Muscle of leg (tissue), 11 donors: ENCODE results near the gene SUGCT. TPM values are rescaled to one million over a fixed set of nuclear protein-coding genes. Genes with fewer than 3 reads are reported as not detected.
A peak's percentile ranks its signal among the peaks of the same experiment; 100 is the strongest.

Source experiments
- DNase-seq: peaks from one replicate; pipeline ENCODE4 v3.0.0; 2013
- H3K27ac ChIP-seq: one replicate; pipeline ENCODE4 v1.5.1; 2013; ENCODE audit warnings: mild to moderate bottlenecking, low read length, control low read depth
- H3K27me3 ChIP-seq: one replicate; pipeline ENCODE4 v1.6.1; 2013; ENCODE audit warnings: low read length; ENCODE audit not compliant: control insufficient read depth, insufficient read depth
- H3K36me3 ChIP-seq: one replicate; pipeline ENCODE4 v1.6.1; 2013; ENCODE audit warnings: low read length; ENCODE audit not compliant: control insufficient read depth, insufficient read depth
- H3K4me1 ChIP-seq: one replicate; pipeline ENCODE4 v1.6.1; 2013; ENCODE audit warnings: low read length; ENCODE audit not compliant: control insufficient read depth, insufficient read depth
- H3K4me3 ChIP-seq: one replicate; pipeline ENCODE4 v1.5.1; 2013; ENCODE audit warnings: low read length, control low read depth
- H3K9me3 ChIP-seq: replicated peaks from 2 replicates; pipeline ENCODE4 v1.6.1; 2013; ENCODE audit warnings: low read depth, low read length; ENCODE audit not compliant: control insufficient read depth
- WGBS: methylation state at CpG from one replicate; pipeline ENCODE4 v1.1.5; 2013; ENCODE audit warnings: missing lambda C conversion rate; ENCODE audit not compliant: insufficient coverage; 5-methylcytosine and 5-hydroxymethylcytosine counted together
- polyA plus RNA-seq, 8 donors: library from polyadenylated mRNA; unstranded; fragments of 120-200 nt; gene quantifications; one replicate each; pipeline versions ENCODE4 v1.2.1 to v1.2.3, GENCODE V29; 2013; ENCODE audit warnings: inconsistent platforms in 1 of 8, low replicate concordance in 1 of 8; ENCODE audit not compliant: insufficient read length in 8 of 8, insufficient read depth in 1 of 8
- total RNA-seq: library from RNA; stranded (reverse); fragments of 120-200 nt; gene quantifications from one replicate; pipeline ENCODE4 v1.2.4, GENCODE V29; 2013

SUGCT gene
- total and polyA plus RNA-seq, 9 donors, result 1.7 to 6.1 (median 3.3) TPM

DNA sequence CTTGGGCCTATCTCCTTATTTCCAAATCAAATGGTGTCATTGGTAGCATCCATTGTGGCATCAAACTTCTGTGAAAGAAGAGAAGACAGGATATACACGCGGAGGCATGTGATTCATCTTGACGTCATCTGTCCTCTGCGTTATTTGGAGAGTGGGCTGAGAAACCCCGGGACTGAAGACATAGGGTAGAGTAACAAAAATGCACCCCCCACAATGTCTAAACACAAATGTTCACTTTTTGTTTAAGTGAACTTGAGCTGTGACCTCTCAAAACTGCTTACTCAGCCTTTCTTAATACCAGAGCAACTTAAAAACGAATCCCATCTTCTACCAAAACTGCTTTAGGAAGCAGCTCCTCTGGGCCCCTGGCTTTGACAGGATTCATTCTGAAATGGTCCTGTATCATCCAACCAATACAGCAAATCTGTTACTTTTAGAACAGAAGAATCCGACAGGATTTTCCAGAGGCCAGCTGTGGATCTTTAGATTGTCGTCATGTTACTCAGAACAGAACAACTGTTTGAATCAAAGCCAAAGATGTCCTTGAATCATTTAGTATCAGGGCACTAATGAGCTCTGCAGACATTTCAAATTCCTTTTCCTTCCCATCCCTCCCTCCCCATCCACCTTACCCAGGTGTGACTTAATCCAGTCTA is 438.1 kb downstream of the SUGCT start:
- DNase-seq, result peak; percentile 77
- H3K27ac ChIP-seq, result peak overlapping the region; percentile 57
- H3K36me3 ChIP-seq, result no peaks in the 10 kb centered on the region
- H3K27me3 ChIP-seq, result no peaks in the 10 kb centered on the region
- peaks cover 2% of the 10 kb centered on the region for H3K9me3 ChIP-seq
- 18% methylated on average over 3 of the region's 8 CpGs for WGBS
- peaks cover 13% of the 10 kb centered on the region for H3K4me1 ChIP-seq
- no peak overlapping the region for H3K4me3 ChIP-seq

GRCh38 chr7:40579401-40579800 is 444.6 kb downstream of the SUGCT start:
- H3K27me3 ChIP-seq, result no peaks in the 10 kb centered on the region
- no peak for DNase-seq
- peaks cover 2% of the 10 kb centered on the region for H3K9me3 ChIP-seq
- no peak overlapping the region for H3K4me3 ChIP-seq
- H3K27ac ChIP-seq, result no peak overlapping the region
- 69% methylated on average over 2 of the region's 5 CpGs for WGBS
- H3K4me1 ChIP-seq, result no peaks in the 10 kb centered on the region
- no peaks in the 10 kb centered on the region for H3K36me3 ChIP-seq

GRCh38 chr7:40580776-40581175 is 446.0 kb downstream of the SUGCT start:
- no peak for DNase-seq
- H3K4me3 ChIP-seq, result no peak overlapping the region
- H3K4me1 ChIP-seq, result no peaks in the 10 kb centered on the region
- no peaks in the 10 kb centered on the region for H3K36me3 ChIP-seq
- no peak overlapping the region for H3K27ac ChIP-seq
- no peaks in the 10 kb centered on the region for H3K27me3 ChIP-seq
- peaks cover 2% of the 10 kb centered on the region for H3K9me3 ChIP-seq
- no CpG with 5 or more reads among the region's 4 CpGs for WGBS

DNA sequence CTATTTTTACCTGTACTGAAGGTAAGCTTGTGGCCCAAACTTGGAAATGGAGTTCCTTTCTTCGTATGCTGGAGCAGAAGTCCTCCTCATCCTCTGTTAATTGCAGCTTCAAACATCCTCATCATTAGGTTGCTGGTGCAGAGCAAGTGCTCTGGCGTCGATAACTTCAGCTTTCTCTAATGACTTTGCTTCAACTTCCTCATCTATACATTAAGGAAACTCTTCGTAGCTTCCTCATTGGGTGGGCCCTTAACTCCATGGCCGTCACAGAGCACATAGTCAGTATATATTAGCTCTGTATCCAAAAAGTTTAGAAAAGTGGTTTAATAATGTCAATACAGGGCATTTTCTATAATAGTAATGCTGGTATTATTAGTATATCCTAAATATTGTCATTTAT is 447.7 kb downstream of the SUGCT start:
- H3K9me3 ChIP-seq, result no peaks in the 10 kb centered on the region
- no peaks in the 10 kb centered on the region for H3K36me3 ChIP-seq
- H3K27ac ChIP-seq, result no peak overlapping the region
- no peak overlapping the region for H3K4me3 ChIP-seq
- H3K27me3 ChIP-seq, result no peaks in the 10 kb centered on the region
- DNase-seq, result no peak
- 85% methylated on average over 3 of the region's 5 CpGs for WGBS
- H3K4me1 ChIP-seq, result no peaks in the 10 kb centered on the region

DNA sequence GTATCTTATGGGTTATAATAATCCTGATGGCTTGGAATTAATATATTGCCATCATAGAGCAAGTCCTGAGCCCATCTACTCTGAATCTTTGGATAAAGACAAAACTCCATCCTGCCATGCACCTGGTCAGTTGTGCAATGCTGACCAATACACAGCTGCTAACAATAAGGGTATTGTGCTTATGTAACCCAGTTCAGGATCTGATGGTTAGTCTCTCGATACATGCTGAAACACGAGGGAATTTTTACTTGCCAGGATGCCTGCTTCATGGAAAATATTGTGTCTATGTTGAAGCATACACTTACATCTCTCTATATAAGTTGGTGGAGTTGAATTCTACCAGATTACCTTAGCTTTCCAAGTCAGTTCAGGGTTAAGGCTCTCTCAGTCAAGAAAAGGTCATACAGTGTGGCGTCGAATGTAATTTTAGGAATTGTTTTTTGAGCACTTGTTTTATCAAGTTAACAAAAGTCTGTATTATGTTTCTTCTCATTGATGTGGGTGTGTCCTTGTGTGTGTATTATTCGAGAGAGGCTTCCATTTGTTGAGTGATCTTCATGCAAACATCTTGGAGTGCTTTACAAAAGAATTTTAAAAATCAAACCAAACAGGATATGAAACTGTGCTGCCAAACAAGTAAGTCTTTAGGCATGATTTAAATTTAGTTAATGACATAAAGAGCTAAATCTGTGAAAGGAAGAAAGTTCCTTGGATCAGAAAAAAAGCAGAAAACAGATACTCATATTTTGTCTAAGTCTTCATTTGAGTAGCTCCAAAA is 449.1 kb downstream of the SUGCT start:
- peak; percentile 89 for DNase-seq
- WGBS, result no CpG with 5 or more reads among the region's 5 CpGs
- Histone ChIP-seq H3K9me3 (no peaks in the 10 kb centered on the region), H3K4me3 (no peak overlapping the region), H3K27me3 (no peaks in the 10 kb centered on the region), H3K4me1 (no peaks in the 10 kb centered on the region), H3K36me3 (no peaks in the 10 kb centered on the region), H3K27ac (peak overlapping the region; percentile 56)

DNA sequence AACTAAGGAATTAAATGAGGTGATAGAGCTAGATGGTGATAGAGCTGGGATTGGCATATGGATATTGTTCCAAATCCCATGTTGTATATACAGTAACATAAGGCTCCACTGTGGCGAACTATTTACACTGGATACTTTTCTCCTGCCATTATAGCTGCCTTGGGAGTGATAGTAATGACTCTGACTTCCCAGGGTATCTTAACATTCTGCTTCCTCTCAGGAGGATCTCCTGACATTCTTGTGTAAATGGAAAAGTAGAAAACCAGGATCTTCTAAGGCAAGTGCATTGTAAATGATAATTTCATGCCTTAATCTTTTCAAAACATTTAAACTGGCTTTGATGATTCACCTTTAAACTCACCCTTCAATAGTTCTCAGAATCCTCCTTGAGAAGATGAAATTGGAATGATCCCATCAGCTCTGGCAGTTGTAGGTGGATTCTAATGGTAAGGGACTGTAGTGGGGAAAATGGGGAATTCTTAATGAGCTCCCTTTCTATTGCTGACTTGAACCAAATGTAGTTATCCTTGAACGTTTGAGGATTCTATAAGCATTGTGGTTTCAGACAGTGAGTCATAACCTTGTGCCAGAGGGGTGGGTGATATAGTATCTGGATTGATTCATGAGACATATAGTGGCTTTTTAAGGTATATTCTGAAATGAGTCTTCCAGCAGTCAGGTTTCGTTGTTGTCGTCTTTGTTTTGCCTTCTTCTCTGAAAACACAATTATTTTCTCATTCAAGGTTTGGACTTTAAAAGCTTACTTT is 450.0 kb downstream of the SUGCT start:
- Histone ChIP-seq H3K9me3 (no peaks in the 10 kb centered on the region), H3K4me1 (no peaks in the 10 kb centered on the region), H3K27me3 (no peaks in the 10 kb centered on the region), H3K36me3 (no peaks in the 10 kb centered on the region), H3K4me3 (no peak overlapping the region), H3K27ac (peak overlapping the region; percentile 50)
- WGBS, result no CpG with 5 or more reads among the region's 4 CpGs
- no peak for DNase-seq

DNA sequence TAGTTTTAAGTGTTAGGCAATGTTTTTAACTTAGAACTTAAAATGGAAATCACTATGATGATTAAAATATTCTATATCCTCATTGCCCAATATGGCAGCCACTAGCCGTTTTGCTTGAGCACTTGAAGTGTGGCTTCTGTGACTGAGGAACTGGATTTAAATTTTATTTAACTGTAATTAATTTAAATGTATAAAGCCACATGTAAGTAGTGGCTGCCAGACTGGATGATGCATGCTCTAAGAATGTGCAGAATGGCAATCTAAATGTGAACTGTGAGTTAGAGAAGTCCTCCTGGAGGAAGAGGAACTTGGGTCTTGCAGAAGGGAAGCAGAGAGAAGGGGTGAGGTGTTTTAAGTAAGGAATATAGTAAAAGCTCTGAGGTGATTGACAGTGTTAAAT is 451.4 kb downstream of the SUGCT start:
- no peak for DNase-seq
- H3K36me3 ChIP-seq, result no peaks in the 10 kb centered on the region
- WGBS, result no CpG with 5 or more reads among the region's 1 CpG
- no peak overlapping the region for H3K4me3 ChIP-seq
- peaks cover 2% of the 10 kb centered on the region for H3K9me3 ChIP-seq
- H3K27ac ChIP-seq, result no peak overlapping the region
- H3K27me3 ChIP-seq, result no peaks in the 10 kb centered on the region
- H3K4me1 ChIP-seq, result no peaks in the 10 kb centered on the region

GRCh38 chr7:40587419-40587818 is 452.6 kb downstream of the SUGCT start:
- H3K9me3 ChIP-seq, result peaks cover 2% of the 10 kb centered on the region
- H3K27ac ChIP-seq, result no peak overlapping the region
- no peak overlapping the region for H3K4me3 ChIP-seq
- no peaks in the 10 kb centered on the region for H3K27me3 ChIP-seq
- no peaks in the 10 kb centered on the region for H3K4me1 ChIP-seq
- no peak for DNase-seq
- H3K36me3 ChIP-seq, result no peaks in the 10 kb centered on the region

- no peak for DNase-seq
- H3K27me3 ChIP-seq, result no peaks in the 10 kb centered on the region
- 77% methylated on average over 3 of the region's 6 CpGs for WGBS
- peaks cover 2% of the 10 kb centered on the region for H3K9me3 ChIP-seq
- H3K27ac ChIP-seq, result no peak overlapping the region
- no peak overlapping the region for H3K4me3 ChIP-seq
- H3K4me1 ChIP-seq, result no peaks in the 10 kb centered on the region
- H3K36me3 ChIP-seq, result no peaks in the 10 kb centered on the region
These were observed 460.3 kb downstream of the SUGCT start for GRCh38 chr7:40595129-40595528.

GRCh38 chr7:40595832-40596231 is 461.0 kb downstream of the SUGCT start:
- WGBS, result no CpG with 5 or more reads among the region's 2 CpGs
- DNase-seq, result no peak
- H3K4me3 ChIP-seq, result no peak overlapping the region
- H3K4me1 ChIP-seq, result no peaks in the 10 kb centered on the region
- H3K9me3 ChIP-seq, result no peaks in the 10 kb centered on the region
- H3K27ac ChIP-seq, result no peak overlapping the region
- no peaks in the 10 kb centered on the region for H3K27me3 ChIP-seq
- no peaks in the 10 kb centered on the region for H3K36me3 ChIP-seq
